ENCODE data around the gene RIPOR3. TPM values are rescaled to one million over a fixed set of nuclear protein-coding genes. Genes with fewer than 3 reads are reported as not detected.
"Not testable (repeated sequence)": the region's sequence is repeated elsewhere in the genome, so short reads cannot be mapped to it uniquely, and the experiment has no call there.

The RIPOR3 gene
- total RNA-seq, 2 donors from 2014 or later, result 4.5 to 8.4 TPM

GRCh38 chr20:50680105-50680960 is 11.0 kb downstream of the RIPOR3 start:
- DNase-seq (ENCODE audit: low spot score), result no peak
- H3K27me3 ChIP-seq (replicated peaks; ENCODE audit: insufficient read depth), result no peaks in the 10 kb centered on the region
- no peak for ATAC-seq (ENCODE audit: insufficient number of reproducible peaks, low FRiP score, low read depth)
- H3K9me3 ChIP-seq, result no peaks in the 10 kb centered on the region
- H3K27ac ChIP-seq, result no peak overlapping the region
- no peaks in the 10 kb centered on the region for H3K4me1 ChIP-seq (ENCODE audit: control insufficient read depth in 1 of 2, low read depth in 2 of 2)
- no peaks in the 10 kb centered on the region for H3K36me3 ChIP-seq
- TF ChIP-seq CTCF (IDR thresholded peaks at IDR 0.05), result no peak
- no peak overlapping the region for H3K4me3 ChIP-seq

GRCh38 chr20:50679753-50680104 is 11.6 kb downstream of the RIPOR3 start:
- Histone ChIP-seq H3K27me3 (replicated peaks; ENCODE audit: insufficient read depth) (no peaks in the 10 kb centered on the region), H3K4me3 (no peak overlapping the region), H3K27ac (no peak overlapping the region), H3K36me3 (no peaks in the 10 kb centered on the region), H3K9me3 (no peaks in the 10 kb centered on the region), H3K4me1 (ENCODE audit: control insufficient read depth in 1 of 2, low read depth in 2 of 2) (no peaks in the 10 kb centered on the region)
- ATAC-seq (ENCODE audit: insufficient number of reproducible peaks, low FRiP score, low read depth) (no peak), DNase-seq (ENCODE audit: low spot score) (no peak)
- no peak for TF ChIP-seq CTCF (IDR thresholded peaks at IDR 0.05)

- H3K36me3 ChIP-seq, result no peaks in the 10 kb centered on the region
- no peak for DNase-seq (ENCODE audit: low spot score)
- H3K9me3 ChIP-seq, result no peaks in the 10 kb centered on the region
- no peaks in the 10 kb centered on the region for H3K4me1 ChIP-seq (ENCODE audit: control insufficient read depth in 1 of 2, low read depth in 2 of 2)
- no peaks in the 10 kb centered on the region for H3K27me3 ChIP-seq (replicated peaks; ENCODE audit: insufficient read depth)
- TF ChIP-seq CTCF (IDR thresholded peaks at IDR 0.05), result no peak
- no peak for ATAC-seq (ENCODE audit: insufficient number of reproducible peaks, low FRiP score, low read depth)
- H3K4me3 ChIP-seq, result no peak overlapping the region
- no peak overlapping the region for H3K27ac ChIP-seq
Measured at GRCh38 chr20:50678169-50678898, 13.0 kb downstream of the RIPOR3 start.

- Histone ChIP-seq H3K9me3 (no peaks in the 10 kb centered on the region), H3K27ac (no peak overlapping the region), H3K27me3 (replicated peaks; ENCODE audit: insufficient read depth) (no peaks in the 10 kb centered on the region), H3K4me3 (no peak overlapping the region), H3K36me3 (no peaks in the 10 kb centered on the region), H3K4me1 (ENCODE audit: control insufficient read depth in 1 of 2, low read depth in 2 of 2) (no peaks in the 10 kb centered on the region)
- no peak for ATAC-seq (ENCODE audit: insufficient number of reproducible peaks, low FRiP score, low read depth)
- TF ChIP-seq CTCF (IDR thresholded peaks at IDR 0.05), result no peak
- no peak for DNase-seq (ENCODE audit: low spot score)
Measured at GRCh38 chr20:50676858-50677257, 14.5 kb downstream of the RIPOR3 start.

GRCh38 chr20:50676377-50676731 is 15.0 kb downstream of the RIPOR3 start:
- not testable (repeated sequence) for H3K4me1 ChIP-seq (ENCODE audit: control insufficient read depth in 1 of 2, low read depth in 2 of 2); H3K27me3 ChIP-seq (replicated peaks; ENCODE audit: insufficient read depth); H3K36me3 ChIP-seq; H3K4me3 ChIP-seq; DNase-seq (ENCODE audit: low spot score); H3K27ac ChIP-seq; ATAC-seq (ENCODE audit: insufficient number of reproducible peaks, low FRiP score, low read depth); H3K9me3 ChIP-seq
